Posterior cingulate gyrus (tissue), 11 donors: ENCODE results near the gene DDX24.

Experiments
- DNase-seq, 10 donors: peaks; one replicate each; pipeline versions ENCODE4 v3.0.0 to v3.0.0-alpha.2; 2020 to 2021; ENCODE audit warnings: mixed read lengths in 3 of 10
- intact Hi-C: fragments of 100-400 bp; cut with DNase I; formaldehyde crosslinking; loops from one replicate; pipeline ENCODE4 v1.15.1; 2023

Gene DDX24

DNA sequence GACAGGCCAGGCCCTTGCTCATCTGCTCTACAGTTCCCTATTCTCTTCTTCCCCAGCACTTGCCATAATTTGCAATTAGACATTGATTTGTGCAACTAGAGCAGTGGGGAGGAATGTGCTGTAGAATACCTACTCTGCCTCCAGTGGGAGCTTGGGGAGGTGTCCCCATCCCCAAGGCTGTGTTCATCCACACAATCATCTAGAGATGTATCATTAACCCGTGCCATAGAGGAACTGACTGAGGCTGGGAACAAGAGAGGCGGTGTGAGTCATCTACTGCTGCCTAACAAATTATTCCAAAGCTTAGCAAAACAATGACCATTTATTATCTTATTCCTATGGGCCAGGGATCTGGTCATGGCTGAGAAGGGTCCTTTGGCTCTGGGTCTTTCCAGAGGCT, 60.0 kb downstream of the DDX24 start:
- intact Hi-C loops = no loop called here
- DNase-seq = no peak

DNA sequence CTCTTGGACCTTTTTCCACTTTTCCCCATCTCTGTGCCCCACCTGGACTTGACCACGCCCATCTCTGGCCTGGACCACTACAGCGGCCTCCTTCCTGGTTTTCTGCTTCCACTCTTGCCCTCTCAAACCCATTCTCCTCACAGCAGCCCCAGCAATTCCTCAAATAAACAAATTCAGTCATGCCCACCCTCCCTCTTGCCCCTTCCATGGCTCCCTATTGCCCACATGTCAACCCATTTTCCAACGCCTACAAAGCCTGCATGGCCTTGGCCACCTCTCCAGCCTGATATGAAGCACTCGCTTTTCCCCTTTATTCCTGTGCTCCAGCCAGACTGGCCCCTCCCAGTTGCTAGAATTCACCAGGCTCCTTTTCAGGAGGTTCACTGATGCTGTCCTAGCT, 60.7 kb downstream of the DDX24 start:
- intact Hi-C loops = no loop called here
- no peak for DNase-seq

DNA sequence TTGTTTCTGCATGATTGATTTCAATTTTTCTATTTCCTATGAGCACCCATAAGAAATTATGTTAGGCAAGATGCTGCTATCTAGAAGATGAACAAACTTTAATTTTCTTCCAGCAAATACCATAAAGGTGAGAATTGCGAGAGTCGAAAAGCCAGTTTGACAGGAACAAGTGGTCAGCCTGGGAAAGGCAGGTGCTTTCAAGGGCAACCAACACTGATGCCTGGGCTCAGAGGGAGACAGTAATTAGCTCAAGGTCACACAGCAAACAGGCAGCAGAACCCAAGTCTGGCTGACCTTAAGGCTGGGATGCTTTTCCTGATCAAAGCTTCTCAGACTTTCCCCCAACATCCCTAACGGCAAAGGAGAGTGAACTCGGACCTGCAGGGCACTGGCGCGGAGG, 61.7 kb downstream of the DDX24 start:
- intact Hi-C loops = no loop called here
- no peak for DNase-seq

DNA sequence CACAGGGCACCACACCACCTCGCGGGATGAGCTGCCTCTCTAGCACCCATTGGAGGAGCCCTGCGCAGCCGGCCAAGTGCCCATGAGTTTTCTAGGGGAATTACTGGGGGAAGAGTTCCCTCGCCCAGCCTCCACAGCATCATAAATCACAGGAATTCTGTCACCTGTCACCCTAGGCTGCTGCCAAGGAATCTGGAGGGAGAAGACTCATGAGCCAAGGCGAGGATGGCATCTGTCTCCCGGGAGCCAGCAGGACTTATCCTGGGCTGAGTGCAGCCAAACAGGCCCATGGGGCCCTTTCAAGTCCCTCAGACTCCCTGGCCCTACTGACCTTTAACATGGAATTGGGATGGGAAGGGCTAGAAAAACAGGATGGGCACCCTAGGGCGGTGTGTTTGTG, 62.7 kb downstream of the DDX24 start:
- intact Hi-C loops = no loop called here
- no peak for DNase-seq

DNA sequence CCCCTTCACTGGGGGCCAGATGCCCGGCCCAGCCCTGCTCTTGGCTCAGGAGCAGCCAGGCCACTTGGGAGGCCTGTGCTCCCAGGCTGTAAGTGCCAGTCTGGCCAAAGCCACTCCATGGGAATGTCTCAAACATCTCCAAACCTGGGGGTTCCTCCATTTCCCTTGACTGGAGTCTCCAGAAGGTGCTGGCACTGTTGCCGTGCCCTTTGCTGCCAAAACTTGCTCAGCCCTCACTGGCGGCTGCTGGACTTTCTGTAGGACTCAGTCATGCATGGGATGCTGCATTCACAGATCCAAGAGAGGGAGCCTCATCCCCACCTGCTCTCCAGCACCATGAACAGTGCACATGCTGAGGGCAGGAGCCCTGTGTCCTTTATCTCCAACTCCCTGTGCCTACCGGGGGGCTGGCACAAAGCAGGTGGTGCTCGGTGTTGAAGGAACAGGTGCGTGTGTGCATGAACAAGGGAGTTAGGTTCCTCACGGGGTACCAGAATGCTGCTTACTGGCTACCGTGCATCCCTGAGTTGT, 64.5 kb downstream of the DDX24 start:
- intact Hi-C loops = no loop called here
- no peak for DNase-seq

DNA sequence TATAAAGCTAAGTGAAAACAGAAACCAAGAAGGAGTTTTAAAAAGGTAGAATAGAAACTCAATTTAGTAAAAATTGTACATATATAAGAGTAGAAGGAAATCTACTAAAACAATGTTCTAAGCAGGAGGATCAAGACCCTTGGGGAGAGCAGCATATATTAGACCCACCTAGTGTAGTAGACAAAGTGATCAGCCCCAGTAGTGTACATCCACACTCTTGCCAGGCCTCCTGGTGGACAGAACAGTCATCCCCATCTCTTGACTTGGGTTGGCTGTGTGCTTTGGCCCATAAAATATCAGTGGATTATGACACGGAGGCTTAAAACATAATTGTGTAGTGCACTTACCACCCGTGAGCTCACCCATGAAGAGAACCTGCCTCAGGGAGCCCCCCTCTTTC, 65.8 kb downstream of the DDX24 start:
- intact Hi-C loops = no loop called here
- no peak for DNase-seq

DNA sequence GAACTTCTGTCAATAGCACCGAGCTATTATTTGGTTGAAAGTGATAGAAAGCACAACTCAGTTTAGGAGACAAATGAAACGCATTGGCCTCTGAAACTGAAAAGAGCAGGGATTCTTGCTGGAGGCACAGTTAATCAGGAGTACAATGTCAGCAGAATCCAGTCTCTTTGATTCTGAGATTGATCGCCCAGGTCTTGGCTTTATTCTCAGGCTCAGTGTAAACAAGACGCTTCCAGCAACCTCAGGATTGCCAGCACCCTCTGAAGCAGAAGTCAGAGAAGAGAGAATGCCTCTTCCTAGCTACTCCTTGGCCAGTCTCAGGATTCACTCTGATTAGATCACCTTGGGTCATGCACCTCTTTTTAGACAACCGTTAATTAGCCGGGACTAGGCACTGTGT, 66.6 kb downstream of the DDX24 start:
- DNase-seq = no peak
- intact Hi-C loops = no loop called here

DNA sequence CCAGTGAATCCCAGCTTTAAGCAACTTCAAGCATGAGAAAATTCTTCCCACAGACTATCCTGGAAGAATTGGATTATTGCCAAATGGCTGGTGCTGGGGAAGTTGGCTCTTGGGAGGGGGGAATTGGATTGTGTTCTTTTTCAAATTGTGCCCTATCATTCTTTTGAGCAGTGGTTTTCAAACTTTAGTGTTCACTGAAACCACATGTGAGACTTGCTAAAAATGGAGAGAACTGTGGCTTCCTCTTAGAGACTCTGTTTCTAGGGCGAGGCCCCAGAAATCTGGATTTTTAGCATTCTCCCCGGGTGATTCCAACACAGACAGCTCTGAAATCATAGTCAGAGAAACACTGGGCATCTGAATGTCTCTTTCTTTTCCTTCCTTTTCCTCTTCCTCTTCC, 69.2 kb downstream of the DDX24 start:
- intact Hi-C loops = no loop called here

DNA sequence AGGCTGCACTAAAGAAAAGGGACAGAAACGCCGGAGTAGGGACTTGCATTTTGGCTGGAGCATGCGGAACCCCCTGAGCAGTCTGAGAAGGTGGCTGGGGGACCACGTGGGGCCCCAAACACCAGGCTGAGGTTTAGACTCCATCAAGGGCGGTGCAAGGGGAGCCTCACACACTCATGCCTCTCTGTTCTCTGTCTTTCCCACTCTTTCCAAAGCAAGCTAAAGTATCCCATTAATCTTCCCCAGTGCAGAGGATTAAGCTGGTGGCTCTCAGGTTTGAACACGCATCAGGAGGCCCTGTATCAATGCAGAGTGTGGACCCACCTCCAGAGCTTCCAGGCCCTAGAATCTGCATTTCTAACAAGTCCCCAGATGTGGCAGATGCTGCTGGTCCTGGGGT, 70.4 kb downstream of the DDX24 start:
- no peak for DNase-seq
- intact Hi-C loops = no loop called here

More for the DNA sequence above, 69.2 kb downstream of the DDX24 start:
- no peak for DNase-seq

DNA sequence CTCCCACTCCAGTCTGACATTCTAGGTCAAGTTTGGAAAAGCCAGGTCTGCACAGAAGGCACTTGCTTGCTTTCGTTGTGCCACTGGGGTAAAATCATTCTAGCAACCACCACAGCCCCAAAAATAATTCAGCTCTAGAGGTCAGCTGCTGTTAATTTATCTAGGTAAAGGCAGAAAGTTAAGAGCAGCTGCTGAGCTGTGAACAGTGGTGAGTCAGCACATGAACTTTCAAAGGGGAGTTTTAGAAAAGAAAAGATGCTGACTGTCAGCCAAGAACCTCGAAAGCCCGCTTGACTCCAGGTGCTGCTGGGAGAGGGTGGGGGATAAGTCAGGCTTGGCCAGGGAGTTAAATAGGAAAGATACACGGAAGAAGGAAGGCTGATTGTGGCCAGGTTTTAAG, 71.2 kb downstream of the DDX24 start:
- intact Hi-C loops = no loop called here

DNA sequence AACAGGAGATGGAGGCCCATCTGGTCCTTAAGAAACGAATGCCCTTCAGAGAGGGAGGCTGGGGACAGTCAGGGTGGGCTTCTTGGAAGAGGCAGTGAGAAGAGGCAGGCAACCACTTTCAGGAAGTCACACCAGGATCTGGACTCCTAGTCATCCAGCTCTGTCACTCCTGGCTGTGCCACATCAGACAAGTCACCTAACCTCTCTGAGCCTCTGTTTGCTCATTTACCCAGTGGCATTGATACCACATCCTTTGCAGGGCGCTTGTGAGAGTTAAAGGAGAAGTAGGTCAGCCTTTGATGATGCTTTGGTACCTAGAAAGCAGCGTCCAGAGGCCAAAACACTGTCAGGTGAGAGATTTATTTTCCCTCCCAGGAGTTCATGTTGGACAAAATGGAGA, 72.8 kb downstream of the DDX24 start:
- no peak for DNase-seq
- intact Hi-C loops = no loop called here

More for the DNA sequence above, 71.2 kb downstream of the DDX24 start:
- no peak for DNase-seq

DNA sequence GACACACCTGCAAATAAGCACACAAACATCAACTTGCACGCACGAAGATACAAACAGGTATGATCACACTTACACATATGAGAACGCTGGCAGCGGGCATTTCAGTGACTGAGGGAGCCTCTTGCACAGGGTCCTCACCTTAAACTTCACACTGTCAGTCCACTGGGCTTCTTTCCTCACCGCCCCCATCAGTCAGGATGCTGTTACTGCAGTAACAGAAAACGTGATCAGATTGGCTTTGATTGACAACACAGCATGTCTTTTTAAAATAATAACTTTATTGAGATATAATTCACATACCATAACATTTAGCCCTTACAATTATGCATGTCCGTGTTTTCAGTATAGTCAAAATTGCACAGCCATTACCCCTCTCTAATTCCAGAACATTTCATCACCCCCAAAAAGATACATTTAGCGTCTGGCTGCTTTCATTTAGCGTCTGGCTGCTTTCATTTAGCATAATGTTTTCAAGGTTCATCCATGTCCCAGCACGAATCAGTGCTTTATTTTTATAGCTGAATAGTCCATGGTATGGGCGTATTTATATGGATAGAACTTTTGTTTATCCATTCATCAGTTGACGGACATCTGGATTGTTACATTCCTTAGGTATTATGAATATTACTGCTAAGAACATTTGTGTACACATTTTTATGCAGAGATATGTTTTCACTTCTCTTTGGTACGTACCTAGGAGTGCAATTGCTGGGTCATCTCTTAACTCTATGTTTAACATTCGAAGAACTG, 75.5 kb downstream of the DDX24 start:
- intact Hi-C loops = no loop called here
- no peak for DNase-seq

DNA sequence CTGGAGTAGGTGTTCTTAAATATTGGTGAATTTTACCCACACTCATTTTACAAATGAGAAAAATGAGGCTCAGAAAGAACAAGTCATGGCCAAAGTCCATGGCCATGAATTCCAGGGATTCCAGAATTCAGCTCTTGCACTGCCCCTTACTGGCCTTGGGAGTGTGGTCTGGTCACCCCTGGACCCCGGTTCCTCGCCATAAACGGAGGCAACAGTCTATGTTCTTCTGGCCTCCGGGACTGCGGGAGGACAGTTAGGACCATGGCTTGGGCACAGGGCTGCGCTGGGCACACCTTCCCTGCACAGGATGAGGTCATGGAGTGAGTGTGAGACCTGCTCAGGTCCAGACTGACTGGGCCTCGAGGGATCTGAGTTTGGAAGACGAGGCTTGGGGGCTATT, 77.0 kb downstream of the DDX24 start:
- DNase-seq = no peak
- intact Hi-C loops = no loop called here

DNA sequence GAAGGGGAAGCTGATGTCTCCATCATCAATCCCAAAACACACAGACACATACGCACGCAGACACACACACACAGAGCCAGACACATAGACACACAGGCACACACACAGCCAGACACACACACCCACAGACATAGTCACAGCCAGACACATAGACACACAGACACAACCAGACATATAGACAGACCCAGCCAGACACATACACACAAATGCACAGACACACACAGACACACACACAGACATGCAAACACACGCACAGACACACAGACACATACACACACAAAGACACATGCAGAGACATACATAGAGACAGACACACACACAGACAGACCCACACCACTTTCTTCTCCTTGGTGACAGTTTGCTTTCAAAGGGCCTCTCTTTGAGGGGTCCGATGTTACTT, 77.6 kb downstream of the DDX24 start:
- intact Hi-C loops = no loop called here
- DNase-seq = no peak

DNA sequence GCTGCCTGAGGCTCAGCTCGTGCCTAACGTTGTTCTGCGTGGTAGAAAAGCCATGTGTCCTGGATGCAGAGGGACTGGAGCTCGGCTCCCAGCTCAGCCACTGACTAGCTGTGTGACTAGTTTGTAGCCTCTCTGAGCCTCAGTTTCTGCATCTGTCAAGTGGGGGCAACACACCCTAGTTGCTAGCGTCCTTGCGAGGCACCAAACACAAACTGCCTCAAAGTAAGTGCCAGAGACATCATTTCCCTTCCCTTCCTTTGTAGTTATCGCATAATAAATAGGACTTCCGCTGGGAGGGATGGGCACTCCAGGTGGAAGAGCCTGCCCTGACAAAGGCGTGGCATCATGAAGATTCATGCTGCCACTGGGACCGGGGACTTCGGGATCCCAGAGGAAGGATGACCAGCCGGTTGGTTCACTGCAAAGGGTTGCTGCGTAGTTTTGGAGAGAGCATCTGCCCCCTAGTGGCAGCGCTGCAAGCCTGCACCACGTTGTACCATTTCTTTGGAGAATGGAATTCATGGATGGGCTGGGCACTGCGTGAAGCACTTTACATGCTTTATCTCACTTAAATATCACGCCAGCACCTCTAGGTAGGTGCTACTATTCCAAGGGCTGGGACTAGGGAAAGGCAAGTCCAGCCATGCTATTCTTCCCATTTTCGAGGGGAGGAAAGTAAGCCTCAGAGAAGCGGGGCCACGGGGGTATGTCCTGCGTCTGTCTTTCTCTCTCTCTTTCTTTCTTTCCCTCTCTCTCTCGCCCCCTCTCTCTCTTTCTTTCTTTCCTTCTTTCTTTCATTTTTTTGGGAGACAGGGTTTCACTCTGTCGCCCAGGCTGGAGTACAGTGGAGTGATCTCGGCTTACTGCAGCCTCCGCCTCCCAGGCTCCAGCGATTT, 79.3 kb downstream of the DDX24 start:
- intact Hi-C loops = loop anchor here (1.0 kb wide), 1 partner anchor 62 kb away; no protein-coding TSS in a partner anchor
- DNase-seq = peak in 9 of 10 donors; percentile 43 to 95 (median 64)

DNA sequence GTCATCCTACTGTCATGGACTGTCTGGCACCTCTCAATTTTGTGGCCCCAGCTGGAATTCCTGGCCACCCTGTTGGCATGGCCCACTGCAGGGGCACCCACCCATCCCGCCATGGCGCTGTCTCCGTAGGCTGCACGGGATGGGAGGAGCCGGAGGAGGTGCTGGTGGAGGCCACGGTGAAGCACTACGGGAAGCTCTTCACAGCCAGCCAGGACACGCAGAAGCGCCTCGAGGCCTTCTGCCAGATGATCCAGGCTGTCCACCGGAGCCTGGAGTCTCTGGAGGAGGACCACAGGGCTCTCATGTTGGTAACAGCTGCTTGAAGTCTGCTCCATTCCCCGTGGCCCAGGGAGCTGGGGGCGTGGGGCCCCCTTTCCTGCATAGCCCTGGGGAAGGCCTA, 80.0 kb downstream of the DDX24 start:
- intact Hi-C loops = loop anchor here (1.0 kb wide), 1 partner anchor 62 kb away; no protein-coding TSS in a partner anchor
- no peak for DNase-seq

DNA sequence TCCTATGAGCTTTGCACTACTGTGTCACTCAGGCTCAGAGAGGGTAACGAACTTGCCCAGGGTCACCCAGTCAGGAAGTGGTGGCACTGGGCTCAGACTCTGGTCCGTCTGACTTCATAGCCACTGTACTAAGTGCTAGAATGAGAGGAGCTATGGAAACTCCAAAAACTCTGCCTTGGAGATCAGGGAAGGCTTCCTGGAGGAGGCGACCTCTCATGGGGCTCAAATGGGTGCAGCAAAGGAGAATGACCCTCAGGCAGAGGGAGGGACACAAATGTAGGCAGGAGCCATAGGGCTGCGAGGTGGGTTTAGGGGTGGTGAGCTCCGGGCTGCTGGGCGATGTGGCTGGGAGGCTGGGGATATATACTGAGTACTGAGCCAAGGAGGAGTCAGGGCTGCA, 80.7 kb downstream of the DDX24 start:
- intact Hi-C loops = no loop called here
- DNase-seq = no peak

DNA sequence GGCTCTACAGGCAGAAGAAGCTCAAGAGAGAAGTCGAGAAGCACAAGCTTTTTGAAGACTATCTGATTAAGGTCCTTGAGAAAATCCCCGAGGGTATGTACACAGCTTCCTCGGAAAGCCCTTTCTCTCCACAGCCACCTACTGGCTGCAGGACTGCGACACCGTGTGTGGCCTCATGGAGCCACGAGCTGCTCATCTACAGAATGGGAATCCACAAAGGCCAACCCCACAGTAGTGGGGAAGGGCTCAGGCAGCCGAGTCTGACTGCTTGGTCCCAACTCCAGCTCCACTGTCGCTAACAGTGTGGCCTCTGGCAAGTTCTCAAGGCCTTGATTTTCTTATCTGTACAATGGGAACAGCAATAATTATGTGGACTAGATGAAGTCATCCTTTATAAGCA, 81.4 kb downstream of the DDX24 start:
- intact Hi-C loops = no loop called here
- DNase-seq = no peak

DNA sequence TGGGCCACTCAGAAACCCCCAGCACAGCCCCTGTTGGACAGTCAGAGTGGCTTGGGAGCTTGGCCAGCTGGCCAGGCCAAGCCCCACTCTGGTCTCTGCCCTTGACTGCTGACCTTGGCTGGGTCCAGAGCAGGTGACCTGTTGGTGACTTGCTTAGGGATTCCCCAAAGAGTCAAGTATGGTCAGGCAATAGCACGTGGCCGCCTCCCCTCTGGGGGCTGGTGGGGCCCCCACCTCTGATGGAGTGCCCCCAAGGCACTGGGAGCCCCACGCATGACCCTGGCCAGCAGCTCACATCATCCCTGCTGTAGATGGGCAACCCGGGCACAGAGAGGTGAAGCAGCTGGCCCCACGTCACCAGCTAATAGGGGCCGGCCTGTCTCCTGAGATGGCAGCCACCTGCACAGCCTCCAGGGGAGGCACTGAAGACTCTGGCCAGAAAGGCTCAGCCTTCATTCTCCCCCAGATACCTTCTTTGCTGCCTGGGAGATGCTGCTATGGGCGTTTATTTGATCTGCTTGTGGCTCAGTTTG, 82.1 kb downstream of the DDX24 start:
- intact Hi-C loops = no loop called here

More for the DNA sequence above, 82.1 kb downstream of the DDX24 start:
- DNase-seq = no peak
